ENCODE results near the gene TFB2M.

GRCh38 chr1:246513041-246513440, 53.0 kb downstream of the TFB2M start:
- no peak for TF ChIP-seq CTCF (IDR thresholded peaks at IDR 0.05; ENCODE audit: low read length)
- no peak for TF ChIP-seq EZH2phosphoT487 (IDR thresholded peaks at IDR 0.05; ENCODE audit: low read length)
- TF ChIP-seq EZH2 (optimal IDR thresholded peaks at IDR 0.05; ENCODE audit: low read depth, low read length), result no peak
